IMR-90 (cell line): Measurements from ENCODE around the gene UQCRC1. TPM values are rescaled to one million over a fixed set of nuclear protein-coding genes. Genes with fewer than 3 reads are reported as not detected.

Experiments used
- ATAC-seq: fragments of 200-7000 bp; cut with Tn5 transposase; 2 replicates; pipeline ENCODE4 v1.9.1; 2020; ENCODE audit warnings: low read depth, mild to moderate bottlenecking, moderate library complexity
- BruUV-seq: library from RNA; stranded (reverse); fragments of 400-500 nt; replicated peaks from 2 replicates; lab custom pipeline; 2021; lab: Mats Ljungman, UMichigan
- CTCF ChIA-PET: fragments of 300-600 bp; formaldehyde crosslinking; extraction: SDS; loops from one replicate; lab custom pipeline; 2021; ENCODE audit warnings: antibody characterized with exemption; lab: Yijun Ruan, JAX
- POLR2A ChIA-PET: fragments of 300-600 bp; sonication (Branson Sonifier 250); formaldehyde crosslinking; loops from one replicate; lab custom pipeline; 2022; ENCODE audit warnings: antibody characterized with exemption; ENCODE audit not compliant: unreplicated experiment; lab: Charles Lee
- DNase-seq: peaks from one replicate; pipeline ENCODE4 v3.0.0; 2013
- H2AFZ ChIP-seq: replicated peaks from 2 replicates; pipeline ENCODE3; 2013; ENCODE audit warnings: low read length, mild to moderate bottlenecking; ENCODE audit not compliant: poor library complexity
- H2AK5ac ChIP-seq: 2 replicates; pipeline ENCODE4 v1.6.1; 2013; ENCODE audit warnings: low read depth, low read length, inconsistent platforms
- H2AK9ac ChIP-seq: replicated peaks from 2 replicates; pipeline ENCODE3; 2013; ENCODE audit warnings: mild to moderate bottlenecking, low read depth, low read length, moderate library complexity; ENCODE audit not compliant: poor library complexity
- H2BK120ac ChIP-seq: 2 replicates; pipeline ENCODE4 v1.6.1; 2013; ENCODE audit warnings: low read depth, low read length, inconsistent platforms
- H2BK15ac ChIP-seq: 3 replicates; pipeline ENCODE4 v1.6.1; 2013; ENCODE audit warnings: low read depth, low read length, inconsistent platforms
- H2BK20ac ChIP-seq: 2 replicates; pipeline ENCODE4 v1.6.1; 2013; ENCODE audit warnings: low read depth, mild to moderate bottlenecking, inconsistent platforms, low read length, moderate library complexity
- H2BK5ac ChIP-seq: 2 replicates; pipeline ENCODE4 v1.6.1; 2013; ENCODE audit warnings: mild to moderate bottlenecking, low read depth, low read length, inconsistent platforms; ENCODE audit not compliant: poor library complexity, severe bottlenecking
- H3K14ac ChIP-seq: replicated peaks from 2 replicates; pipeline ENCODE4 v1.6.1; 2013; ENCODE audit warnings: low read depth, low read length, inconsistent platforms
- H3K18ac ChIP-seq: 2 replicates; pipeline ENCODE4 v1.6.1; 2013; ENCODE audit warnings: low read depth, low read length, control low read depth
- H3K23ac ChIP-seq: 2 replicates; pipeline ENCODE4 v1.6.1; 2013; ENCODE audit warnings: low read depth, low read length, inconsistent platforms
- H3K27ac ChIP-seq: 2 replicates; pipeline ENCODE4 v1.5.1; 2013; ENCODE audit warnings: mild to moderate bottlenecking, control low read depth, low read length; ENCODE audit not compliant: insufficient read depth
- H3K27me3 ChIP-seq: 2 replicates; pipeline ENCODE4 v1.6.1; 2013; ENCODE audit warnings: low read length; ENCODE audit not compliant: control insufficient read depth, insufficient read depth
- H3K36me3 ChIP-seq: 2 replicates; pipeline ENCODE4 v1.6.1; 2013; ENCODE audit warnings: low read length, mixed read lengths; ENCODE audit not compliant: control insufficient read depth, insufficient read depth
- H3K4ac ChIP-seq: 2 replicates; pipeline ENCODE4 v1.6.1; 2013; ENCODE audit warnings: low read depth, low read length, inconsistent platforms
- H3K4me1 ChIP-seq: 2 replicates; pipeline ENCODE4 v1.6.1; 2013; ENCODE audit warnings: low read length, mixed read lengths; ENCODE audit not compliant: control insufficient read depth, insufficient read depth
- H3K4me2 ChIP-seq: 2 replicates; pipeline ENCODE4 v1.6.1; 2013; ENCODE audit warnings: low read depth, mild to moderate bottlenecking, control low read depth, low read length, moderate library complexity
- H3K4me3 ChIP-seq: 2 replicates; pipeline ENCODE4 v1.5.1; 2013; ENCODE audit warnings: low read depth, mild to moderate bottlenecking, control low read depth, low read length, moderate library complexity; ENCODE audit not compliant: insufficient read depth
- H3K56ac ChIP-seq: 2 replicates; pipeline ENCODE4 v1.6.1; 2013; ENCODE audit warnings: low read length, inconsistent platforms; ENCODE audit not compliant: insufficient read depth; ENCODE audit errors: extremely low read depth
- H3K79me1 ChIP-seq, 2 experiments: 2 replicates each; pipeline ENCODE4 v1.6.1; 2013; ENCODE audit warnings: low read length in 2 of 2, inconsistent platforms in 1 of 2, low read depth in 1 of 2
- H3K9ac ChIP-seq: 2 replicates; pipeline ENCODE4 v1.6.1; 2013; ENCODE audit warnings: low read depth, low read length, control low read depth
- H3K9me1 ChIP-seq: 2 replicates; pipeline ENCODE4 v1.6.1; 2013; ENCODE audit warnings: low read length, inconsistent platforms; ENCODE audit not compliant: insufficient read depth
- H3K9me3 ChIP-seq: 2 replicates; pipeline ENCODE4 v1.6.1; 2013; ENCODE audit warnings: low read length; ENCODE audit not compliant: control insufficient read depth, insufficient read depth
- H4K20me1 ChIP-seq: 2 replicates; pipeline ENCODE4 v1.6.1; 2013; ENCODE audit warnings: low read length, inconsistent platforms; ENCODE audit not compliant: insufficient read depth
- H4K5ac ChIP-seq: 2 replicates; pipeline ENCODE4 v1.6.1; 2013; ENCODE audit warnings: mild to moderate bottlenecking, low read depth, low read length, control low read depth
- H4K8ac ChIP-seq, 2 experiments: 2 replicates each; pipeline ENCODE4 v1.6.1; 2013; ENCODE audit warnings: low read depth in 2 of 2, low read length in 2 of 2, control low read depth in 1 of 2, inconsistent platforms in 1 of 2
- H4K91ac ChIP-seq: 2 replicates; pipeline ENCODE4 v1.6.1; 2013; ENCODE audit warnings: low read depth, low read length, inconsistent platforms; ENCODE audit not compliant: insufficient read depth
- BHLHE40 ChIP-seq: fragments of 150-350 bp; IDR thresholded peaks from 2 replicates; pipeline ENCODE4 v1.6.1; 2016; ENCODE audit warnings: mild to moderate bottlenecking, low read depth, low read length
- FOS ChIP-seq: fragments of 150-350 bp; IDR thresholded peaks from 2 replicates; pipeline ENCODE4 v1.6.1; 2016; ENCODE audit warnings: low read depth, low read length
- MAFK ChIP-seq: IDR thresholded peaks from 2 replicates; pipeline ENCODE4 v1.6.1; 2012; ENCODE audit warnings: low read depth, low read length, improper control_type of control experiment
- MAZ ChIP-seq: IDR thresholded peaks from 2 replicates; pipeline ENCODE4 v1.6.1; 2012; ENCODE audit warnings: low read depth, mild to moderate bottlenecking, low read length, improper control_type of control experiment, moderate library complexity, borderline replicate concordance
- MXI1 ChIP-seq: IDR thresholded peaks from 2 replicates; pipeline ENCODE4 v1.6.1; 2012; ENCODE audit warnings: low read depth, mild to moderate bottlenecking, low read length, moderate library complexity, borderline replicate concordance
- WGBS, 2 experiments: methylation state at CpG; one replicate each; pipeline versions ENCODE4 v1.1.5 to v1.1.7; 2013; ENCODE audit warnings: missing lambda C conversion rate in 2 of 2; ENCODE audit not compliant: insufficient read length in 1 of 2; ENCODE audit errors: extremely low coverage in 2 of 2; 5-methylcytosine and 5-hydroxymethylcytosine counted together
- dilution Hi-C: fragments of 300-500 bp; cut with HindIII; formaldehyde crosslinking; loops from one replicate; pipeline ENCODE4 v1.14.3; 2018; ENCODE audit warnings: low sequenced_read_pairs; ENCODE audit not compliant: unreplicated experiment
- in situ Hi-C: fragments of 300-500 bp; cut with MboI; formaldehyde crosslinking; loops from 3 replicates; pipeline ENCODE4 v1.14.3; 2019; ENCODE audit warnings: low sequenced_read_pairs, inconsistent platforms, mixed read lengths
- intact Hi-C: fragments of 100-400 bp; cut with micrococcal nuclease; formaldehyde crosslinking; loops from 2 replicates; pipeline ENCODE4 v1.10.0; 2022
- polyA plus RNA-seq, 3 experiments: library from polyadenylated mRNA; depleted of rRNA; stranded (reverse); fragments of >200 nt; gene quantifications; 2 replicates each; pipeline ENCODE4 v1.2.3, GENCODE V29; 2012; ENCODE audit warnings: low replicate concordance in 1 of 3
- total RNA-seq: library from RNA; depleted of rRNA; stranded (reverse); fragments of >200 nt; gene quantifications from 2 replicates; pipeline ENCODE4 v1.2.3, GENCODE V29; 2012
- TF ChIP-seq, protein P1 (sequence below): conservative IDR thresholded peaks from 2 replicates; pipeline ENCODE4 v1.5.1; 2012; ENCODE audit warnings: mild to moderate bottlenecking, low read depth, low read length, improper control_type of control experiment

Gene UQCRC1
- total and polyA plus RNA-seq, 2 of the 4 experiments (the other 2 are of a cell fraction) = 474 to 1,365 TPM

DNA sequence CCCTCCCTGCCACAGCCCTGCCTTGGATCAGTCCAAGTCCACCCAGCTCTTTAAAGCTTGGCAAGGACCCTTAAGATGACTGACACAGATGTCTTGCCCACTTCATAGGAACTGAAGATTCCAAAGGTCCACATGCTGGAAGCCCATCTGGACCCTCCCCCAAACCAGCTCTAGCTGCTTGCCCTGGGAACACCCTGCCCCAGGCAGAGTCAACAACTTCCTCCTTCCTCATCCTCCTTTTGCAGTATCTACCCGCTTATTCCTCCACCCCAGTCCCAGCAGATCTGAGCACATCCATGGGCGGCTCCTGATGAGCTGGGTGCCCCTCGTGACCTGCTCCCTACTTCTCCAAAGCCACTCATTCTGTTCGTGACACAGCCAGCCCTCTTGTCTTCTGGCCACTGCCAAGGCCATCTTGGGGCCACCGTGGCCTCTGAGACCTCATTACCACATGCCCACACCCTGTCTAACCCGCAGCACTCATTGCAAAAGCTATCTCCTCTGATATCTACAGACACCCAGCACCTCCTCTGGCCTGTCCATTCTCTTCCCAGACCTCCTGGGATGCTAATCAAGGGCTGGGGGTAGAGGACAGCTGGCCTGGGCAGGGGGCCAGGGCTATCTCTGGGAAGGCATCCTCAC is 50.8 kb downstream of the UQCRC1 start (continued):
- TF ChIP-seq FOS = no peak

DNA sequence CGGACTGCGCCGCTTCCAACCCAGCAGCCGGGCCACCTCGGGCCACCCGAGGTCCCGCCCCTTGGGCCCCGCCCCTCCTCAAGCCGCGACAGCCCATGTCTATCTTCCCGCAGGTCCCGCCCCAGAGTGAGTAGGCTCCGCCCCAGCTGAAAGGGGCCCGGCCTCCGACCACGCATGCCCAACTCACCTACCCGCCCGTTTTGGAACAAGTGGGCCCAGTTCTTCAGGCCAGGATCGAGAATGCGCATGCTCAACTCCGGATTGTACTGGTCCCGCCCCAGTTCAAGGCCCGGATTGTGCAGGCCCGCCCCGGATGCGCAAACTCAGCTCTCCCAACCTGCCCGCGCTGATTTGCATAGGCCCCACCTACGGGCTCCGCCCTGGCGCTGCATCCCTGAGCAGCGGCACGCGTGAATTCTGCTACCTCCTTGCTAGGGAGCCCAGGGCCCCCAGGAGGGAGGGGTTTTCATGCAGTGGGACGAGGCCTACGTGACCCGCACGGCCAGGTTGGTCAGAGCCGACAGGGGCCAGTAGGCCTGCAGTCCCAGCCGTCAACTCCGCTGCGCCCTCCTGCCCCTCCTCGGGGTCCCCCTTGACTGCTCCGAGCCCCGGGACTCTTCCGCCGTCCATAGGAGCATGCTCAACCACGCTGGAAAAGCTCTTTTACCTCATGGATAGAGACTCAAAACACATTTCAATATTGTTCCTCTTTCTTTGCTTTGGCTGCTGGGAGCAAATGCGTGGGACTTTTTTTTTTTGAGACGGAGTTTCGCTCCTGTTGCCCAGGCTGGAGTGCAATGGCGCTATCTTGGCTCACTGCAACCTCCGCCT is 52.4 kb downstream of the UQCRC1 start, which contains the start of gene PFKFB4:
PFKFB4 (minus strand) TSS at position 8 of the 831 bp plus-strand sequence. CDS start 26 bp downstream, outside the sequence.
- dilution Hi-C loops (no loop called here), in situ Hi-C loops (loop anchor here (5.0 kb wide), 1 partner anchor 90 kb away; a partner anchor contains a TSS), intact Hi-C loops (loop anchor here (2.0 kb wide), 1 partner anchor 78 kb away; the partner anchor contains the start of gene SLC26A6)
- H3K56ac ChIP-seq = no peak within 1 kb of the TSS
- POLR2A ChIA-PET = no interaction called here
- no peak within 1 kb of the TSS for H2BK20ac ChIP-seq
- peak within 1 kb of the TSS; percentile 6; the same call in 1 of the 2 replicates for H2BK120ac ChIP-seq
- H3K79me1 ChIP-seq = peaks cover 24 to 70% of the 10 kb centered on the region in 2 experiments
- BruUV-seq = no TSS peak
- peak within 1 kb of the TSS; percentile 54 for H3K4ac ChIP-seq
- peak within 1 kb of the TSS; percentile 36; the same call in 1 of the 2 replicates for H3K18ac ChIP-seq
- WGBS, 2 experiments = 2% methylated on average over 22 of the region's 53 CpGs; no CpG with 5 or more reads in 1 of the 2 experiments
- peak within 1 kb of the TSS; percentile 67 for H2AK5ac ChIP-seq
- H4K8ac ChIP-seq = peak within 1 kb of the TSS; percentile 70 to 85
- peak within 1 kb of the TSS; percentile 97 for H2AK9ac ChIP-seq
- H4K20me1 ChIP-seq = peaks cover 8% of the 10 kb centered on the region; the same call in 1 of the 2 replicates
- H3K4me2 ChIP-seq = peak within 1 kb of the TSS; percentile 63
- H3K4me1 ChIP-seq = peaks cover 32% of the 10 kb centered on the region
- peak within 1 kb of the TSS; percentile 66 for H4K5ac ChIP-seq
- peak within 1 kb of the TSS; percentile 72; the same call in 1 of the 3 replicates for H2BK15ac ChIP-seq
- peak within 1 kb of the TSS; percentile 98 for H2AFZ ChIP-seq
- peaks cover 21% of the 10 kb centered on the region for H3K9me1 ChIP-seq
- peak within 1 kb of the TSS; percentile 67 for H3K27ac ChIP-seq
- peak within 1 kb of the TSS; percentile 84; the same call in 1 of the 2 replicates for H4K91ac ChIP-seq
- peak within 1 kb of the TSS; percentile 67 for H3K4me3 ChIP-seq
- no peaks in the 10 kb centered on the region for H3K9me3 ChIP-seq
- DNase-seq (peak; percentile 99), ATAC-seq (peak; percentile 87)
- peak within 1 kb of the TSS; percentile 75 for H3K9ac ChIP-seq
- peaks cover 2% of the 10 kb centered on the region; the same call in 1 of the 2 replicates for H3K36me3 ChIP-seq
- TF ChIP-seq, protein P1, sequence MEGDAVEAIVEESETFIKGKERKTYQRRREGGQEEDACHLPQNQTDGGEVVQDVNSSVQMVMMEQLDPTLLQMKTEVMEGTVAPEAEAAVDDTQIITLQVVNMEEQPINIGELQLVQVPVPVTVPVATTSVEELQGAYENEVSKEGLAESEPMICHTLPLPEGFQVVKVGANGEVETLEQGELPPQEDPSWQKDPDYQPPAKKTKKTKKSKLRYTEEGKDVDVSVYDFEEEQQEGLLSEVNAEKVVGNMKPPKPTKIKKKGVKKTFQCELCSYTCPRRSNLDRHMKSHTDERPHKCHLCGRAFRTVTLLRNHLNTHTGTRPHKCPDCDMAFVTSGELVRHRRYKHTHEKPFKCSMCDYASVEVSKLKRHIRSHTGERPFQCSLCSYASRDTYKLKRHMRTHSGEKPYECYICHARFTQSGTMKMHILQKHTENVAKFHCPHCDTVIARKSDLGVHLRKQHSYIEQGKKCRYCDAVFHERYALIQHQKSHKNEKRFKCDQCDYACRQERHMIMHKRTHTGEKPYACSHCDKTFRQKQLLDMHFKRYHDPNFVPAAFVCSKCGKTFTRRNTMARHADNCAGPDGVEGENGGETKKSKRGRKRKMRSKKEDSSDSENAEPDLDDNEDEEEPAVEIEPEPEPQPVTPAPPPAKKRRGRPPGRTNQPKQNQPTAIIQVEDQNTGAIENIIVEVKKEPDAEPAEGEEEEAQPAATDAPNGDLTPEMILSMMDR = no peak
- peak; percentile 61; the same call in 1 of the 2 replicates for TF ChIP-seq BHLHE40
- 0 out of 2 replicates have a peak, but pooled peaks have one; percentile 24 for TF ChIP-seq MAZ
- TF ChIP-seq MXI1 = no peak
- TF ChIP-seq MAFK = no peak
- peak within 1 kb of the TSS; percentile 85 for H2BK5ac ChIP-seq
- peak within 1 kb of the TSS; percentile 54; the same call in 1 of the 2 replicates for H3K14ac ChIP-seq
- H3K23ac ChIP-seq = peak within 1 kb of the TSS; percentile 16; the same call in 1 of the 2 replicates
- CTCF ChIA-PET = interaction anchor here (1.0 kb wide), 1 partner anchor 79 kb away, joined by 3 read pairs; no protein-coding TSS in a partner anchor
- no peaks in the 10 kb centered on the region for H3K27me3 ChIP-seq
